SH-SY5Y (cell line): ENCODE measurements around the gene CNTNAP5.

Source experiments
- GATA2 ChIP-seq: IDR thresholded peaks from 2 replicates; pipeline ENCODE4 v1.6.1; 2011; ENCODE audit warnings: mild to moderate bottlenecking, low read depth, low read length
- GATA3 ChIP-seq: IDR thresholded peaks from 2 replicates; pipeline ENCODE4 v1.6.1; 2011; ENCODE audit warnings: low read depth, mild to moderate bottlenecking, low read length, moderate library complexity

CNTNAP5 gene

DNA sequence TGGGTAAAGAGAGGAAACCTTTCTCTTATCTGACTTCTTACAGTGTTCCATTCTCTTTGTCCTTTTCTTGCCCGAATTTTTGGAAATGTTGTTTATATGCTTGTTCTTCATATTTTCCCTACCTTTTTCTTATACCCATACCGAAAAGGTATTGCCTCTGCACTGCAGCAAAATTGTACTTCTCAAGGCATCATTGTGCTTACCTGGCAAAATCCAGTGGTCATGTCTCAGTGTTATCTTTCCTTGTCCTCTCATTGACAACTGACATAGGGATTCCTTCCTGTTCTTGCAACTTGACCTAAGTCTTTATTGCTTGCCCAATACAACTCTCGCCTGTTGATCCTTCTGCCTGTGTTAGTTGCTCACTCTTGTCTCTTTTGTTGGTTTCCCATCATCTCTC is 842.2 kb downstream of the CNTNAP5 start:
- no peak for TF ChIP-seq GATA3
- no peak for TF ChIP-seq GATA2

DNA sequence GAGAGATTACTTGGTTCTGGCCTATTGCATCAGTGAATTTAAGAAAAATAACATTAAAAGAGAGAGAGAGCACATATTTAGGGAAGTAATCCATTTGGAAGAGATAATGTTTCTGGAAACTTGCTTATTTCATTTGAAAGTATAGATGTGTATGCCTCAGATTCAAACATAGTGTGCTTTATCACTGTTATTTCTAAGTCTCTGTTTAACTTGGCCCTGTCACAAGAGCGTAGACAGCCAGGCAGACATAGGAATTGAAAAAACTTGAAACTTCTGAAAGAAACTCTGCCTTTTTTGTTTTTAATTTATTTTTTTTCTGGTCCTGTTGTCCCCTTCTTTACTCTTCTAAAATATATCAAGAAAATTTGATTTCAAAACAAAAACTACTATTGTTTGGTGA is 849.1 kb downstream of the CNTNAP5 start:
- no peak for TF ChIP-seq GATA3
- no peak for TF ChIP-seq GATA2

DNA sequence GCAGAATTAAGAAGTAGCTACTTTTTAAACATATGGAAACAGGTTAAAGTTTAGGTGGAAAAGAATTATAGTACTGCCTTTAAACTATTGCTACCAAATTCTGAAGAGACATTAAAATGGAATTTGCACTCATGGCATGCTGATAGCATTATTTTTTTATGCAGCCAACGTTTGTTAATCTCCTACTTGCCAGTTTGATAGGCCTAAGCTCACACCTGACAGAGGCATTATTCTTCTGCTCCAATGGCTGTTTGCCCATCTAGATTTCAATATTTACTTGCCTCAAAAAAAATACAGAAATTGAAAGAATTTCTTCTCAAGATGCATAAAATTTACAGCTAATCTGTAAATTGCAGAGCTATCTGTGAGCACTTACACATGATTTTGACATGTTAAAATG is 849.6 kb downstream of the CNTNAP5 start:
- TF ChIP-seq GATA2 (no peak), GATA3 (no peak)

DNA sequence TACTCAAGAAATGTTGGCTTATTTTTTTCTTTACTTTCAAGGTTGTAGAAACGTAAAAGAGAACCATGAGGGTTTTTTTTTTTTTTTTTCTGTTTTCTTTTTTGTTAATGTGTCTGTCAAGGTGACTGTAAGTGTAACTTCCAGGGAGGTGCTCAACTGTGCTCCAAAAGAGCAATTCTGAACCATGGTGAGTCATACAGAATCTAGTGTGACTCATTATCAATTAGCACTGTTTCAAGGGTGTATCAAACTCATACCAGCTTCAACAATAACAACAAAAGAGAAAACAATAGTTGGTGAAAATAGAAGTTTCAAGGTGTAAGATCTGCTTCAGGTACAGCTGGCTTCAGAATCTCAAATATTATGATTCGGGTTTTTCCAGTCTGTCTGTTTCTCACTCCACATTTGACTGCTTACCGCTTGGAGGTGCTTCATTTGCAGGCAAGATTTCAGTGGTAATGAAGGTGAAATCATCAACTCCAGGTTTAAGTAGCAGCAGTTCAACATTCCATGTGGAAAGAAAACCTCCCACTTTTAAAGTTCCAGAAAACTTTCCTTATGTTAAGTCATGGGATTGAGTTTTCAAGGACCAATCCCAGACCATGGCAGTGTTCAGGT is 850.6 kb downstream of the CNTNAP5 start:
- no peak for TF ChIP-seq GATA2
- TF ChIP-seq GATA3 = no peak

DNA sequence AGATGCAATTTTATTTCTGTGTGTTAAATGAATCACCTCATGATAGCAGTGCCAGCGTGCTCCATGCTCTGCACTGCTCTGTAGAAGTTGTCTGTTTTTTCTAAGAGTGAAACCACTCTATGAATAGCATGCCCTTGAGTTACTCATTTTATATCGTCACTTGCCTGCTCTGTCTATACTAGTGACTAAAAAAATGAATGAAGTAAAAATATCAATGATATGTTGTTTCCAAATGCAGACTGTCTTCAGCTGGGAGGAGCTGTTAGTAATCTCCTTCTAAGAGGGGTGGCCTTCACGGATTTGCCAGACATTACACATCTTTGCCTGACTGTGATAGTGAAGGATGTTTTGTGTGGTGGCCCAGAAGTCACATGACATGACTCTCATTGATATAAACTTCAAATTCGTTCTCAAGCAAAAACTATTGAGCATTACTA is 852.1 kb downstream of the CNTNAP5 start:
- no peak for TF ChIP-seq GATA3
- no peak for TF ChIP-seq GATA2

DNA sequence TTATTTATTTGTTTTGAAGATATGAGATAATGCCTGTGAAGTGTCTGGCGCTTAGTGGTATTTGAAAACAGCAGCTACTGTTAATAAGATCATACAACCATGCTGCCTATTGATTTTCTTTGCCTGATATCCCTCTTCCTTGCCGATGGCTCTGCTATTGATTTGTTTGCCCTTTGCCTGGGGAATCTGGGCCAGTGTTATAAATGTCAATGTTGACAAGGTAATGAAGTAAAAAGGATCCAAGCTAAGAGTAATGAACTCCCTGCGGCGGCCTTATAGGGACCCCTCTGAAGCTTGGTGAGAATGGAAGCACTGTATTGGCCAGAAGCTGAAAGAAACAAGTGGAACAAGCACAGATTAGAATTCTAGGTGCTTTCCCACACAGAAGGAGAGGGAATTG is 854.6 kb downstream of the CNTNAP5 start:
- TF ChIP-seq GATA2 (no peak), GATA3 (no peak)

DNA sequence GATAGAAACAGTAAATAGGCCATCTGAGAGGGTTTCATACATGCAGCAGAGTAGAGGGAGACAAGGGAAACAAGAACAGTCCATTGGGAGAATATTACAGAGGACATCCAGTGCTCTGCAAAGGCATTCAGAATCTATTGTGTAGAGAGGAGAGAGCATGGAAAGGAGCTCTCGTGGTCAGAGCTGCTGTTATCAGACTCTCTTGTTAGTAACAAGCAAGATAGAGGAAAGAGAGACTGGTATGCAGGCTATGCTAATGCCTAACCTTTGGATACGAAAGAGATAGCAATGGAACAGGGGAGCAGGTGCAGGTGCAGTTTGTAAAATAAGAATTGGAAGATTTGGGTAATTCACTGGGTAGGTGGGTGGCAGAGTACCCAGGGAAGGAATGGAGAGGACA is 855.9 kb downstream of the CNTNAP5 start:
- TF ChIP-seq GATA3 (no peak), GATA2 (no peak)

DNA sequence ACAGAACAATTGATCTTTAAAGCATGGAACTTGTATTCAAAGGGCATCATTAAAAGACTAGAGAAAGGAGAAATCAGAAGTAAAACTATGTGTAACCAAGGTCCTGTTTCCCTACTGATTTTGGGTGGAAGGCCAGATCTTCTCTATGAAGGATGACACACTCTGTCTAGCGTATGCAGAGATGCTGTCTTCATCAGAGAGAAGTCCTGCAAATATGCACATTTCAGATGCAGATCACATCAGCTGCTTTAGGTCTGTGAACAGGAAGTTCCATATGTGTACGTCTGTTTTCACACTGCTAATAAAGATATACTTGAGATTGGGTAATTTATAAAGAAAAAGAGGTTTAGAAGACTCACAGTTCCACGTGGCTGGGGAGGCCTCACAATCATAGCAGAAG is 857.3 kb downstream of the CNTNAP5 start:
- TF ChIP-seq GATA2 (no peak), GATA3 (no peak)

DNA sequence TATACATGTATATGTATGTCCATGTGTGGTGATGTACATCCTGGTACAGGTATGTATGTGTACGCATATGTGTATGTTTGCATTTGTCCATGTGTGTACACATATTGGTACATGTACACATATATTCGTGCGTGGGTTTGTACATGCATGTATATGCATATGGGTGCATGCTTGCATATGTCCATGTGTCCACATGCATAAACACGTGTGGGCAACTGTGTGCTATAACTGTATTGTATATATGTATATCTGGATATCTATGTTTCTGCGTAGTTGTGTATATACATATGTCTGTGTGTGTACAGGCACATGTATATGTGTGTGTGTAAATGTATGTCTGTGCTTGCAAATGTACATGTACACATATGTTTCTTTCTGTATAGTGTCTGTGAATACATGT is 858.5 kb downstream of the CNTNAP5 start:
- TF ChIP-seq GATA3 (no peak), GATA2 (no peak)

DNA sequence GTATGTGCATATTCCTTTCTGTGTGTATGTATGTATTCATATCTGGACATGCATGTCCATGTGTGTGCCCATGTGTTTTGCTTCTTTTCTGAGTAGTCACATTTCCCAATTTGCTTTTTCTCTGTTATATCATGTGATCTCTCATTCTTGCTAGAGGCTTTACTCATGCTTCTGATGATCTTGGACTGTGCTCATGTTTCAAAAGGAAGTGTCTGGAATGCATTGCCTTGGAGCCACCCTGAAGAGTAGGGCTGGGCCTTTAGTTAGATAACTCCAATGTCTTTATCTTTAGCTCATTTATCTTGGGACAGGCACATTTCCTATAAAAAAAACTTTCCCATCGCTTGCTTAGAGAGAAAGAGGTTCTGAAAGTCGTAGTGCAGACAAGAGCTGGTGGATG is 859.2 kb downstream of the CNTNAP5 start:
- TF ChIP-seq GATA2 (no peak), GATA3 (no peak)

DNA sequence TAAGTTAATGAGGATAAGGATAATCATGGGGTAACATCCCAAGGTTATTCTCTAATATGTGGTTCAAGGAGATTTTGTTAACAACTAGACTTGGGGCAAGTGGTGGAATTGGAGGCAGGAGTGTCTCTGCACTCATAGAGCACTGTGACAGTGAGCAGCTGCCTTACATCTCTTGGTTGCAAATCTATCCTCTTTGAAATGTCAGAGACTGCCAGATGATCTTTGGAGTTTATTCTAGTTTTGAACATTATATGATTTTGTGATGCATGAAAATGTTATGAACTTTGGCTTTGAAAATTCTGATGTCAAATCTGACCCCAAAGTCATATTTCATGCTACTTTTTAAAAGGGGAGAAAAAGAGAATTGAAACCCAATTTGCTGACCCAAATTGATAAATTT is 861.1 kb downstream of the CNTNAP5 start:
- no peak for TF ChIP-seq GATA2
- no peak for TF ChIP-seq GATA3

DNA sequence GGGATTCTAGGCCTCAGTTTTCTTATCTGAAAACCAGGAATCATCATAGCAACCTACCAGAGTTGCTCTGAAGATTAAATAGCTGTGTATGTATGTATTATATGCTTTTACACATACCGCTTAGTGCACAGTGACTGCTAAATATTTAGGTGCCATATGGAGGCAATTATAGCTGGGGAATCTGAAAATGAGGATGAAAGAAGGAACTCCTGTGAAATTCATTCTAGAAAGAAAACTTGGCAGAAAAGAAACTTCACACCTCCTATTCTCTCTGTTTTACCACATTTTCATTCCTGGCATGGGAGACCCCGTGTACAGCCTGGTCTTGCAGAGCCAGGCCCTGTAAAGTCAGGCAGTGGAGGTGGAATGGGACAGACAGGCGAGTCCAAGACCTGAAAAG is 862.4 kb downstream of the CNTNAP5 start:
- no peak for TF ChIP-seq GATA3
- TF ChIP-seq GATA2 = no peak

DNA sequence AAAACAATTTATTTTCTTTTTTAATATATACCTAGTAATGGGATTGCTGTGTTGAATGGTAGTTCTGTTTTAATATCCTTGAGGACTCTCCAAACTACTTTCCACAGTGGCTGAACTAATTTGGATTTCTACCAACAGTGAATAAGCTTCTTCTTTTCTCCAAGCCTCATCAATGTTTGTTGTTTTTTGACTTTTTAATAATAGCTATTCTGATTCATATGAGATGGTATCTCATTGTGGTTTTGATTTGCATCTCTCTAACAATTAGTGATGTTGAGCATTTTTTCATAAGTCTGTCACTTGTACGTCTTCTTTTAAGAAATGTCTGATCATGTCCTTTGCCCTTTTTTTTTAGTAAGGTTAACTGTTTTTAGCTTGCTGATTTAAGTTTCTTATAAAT is 863.3 kb downstream of the CNTNAP5 start:
- no peak for TF ChIP-seq GATA2
- no peak for TF ChIP-seq GATA3

DNA sequence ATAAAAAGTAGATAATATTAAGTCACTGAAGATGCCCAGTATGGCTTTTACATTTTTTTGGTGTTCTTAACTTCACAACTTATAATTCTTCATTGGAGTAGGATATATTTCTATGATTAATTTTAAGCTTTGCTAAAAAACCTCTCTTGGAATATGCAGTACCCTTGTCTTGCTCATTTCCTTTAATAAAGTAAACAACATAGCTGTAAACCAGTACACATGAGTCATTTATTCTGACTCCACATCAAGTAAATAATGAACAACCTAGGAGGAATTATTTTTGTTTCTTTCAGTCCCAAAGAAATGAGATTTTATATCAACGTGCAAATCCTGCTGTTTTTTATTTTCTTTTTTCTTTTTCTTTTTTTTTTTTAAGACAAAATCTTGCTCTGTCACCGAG is 869.1 kb downstream of the CNTNAP5 start:
- TF ChIP-seq GATA2 = no peak
- TF ChIP-seq GATA3 = no peak

DNA sequence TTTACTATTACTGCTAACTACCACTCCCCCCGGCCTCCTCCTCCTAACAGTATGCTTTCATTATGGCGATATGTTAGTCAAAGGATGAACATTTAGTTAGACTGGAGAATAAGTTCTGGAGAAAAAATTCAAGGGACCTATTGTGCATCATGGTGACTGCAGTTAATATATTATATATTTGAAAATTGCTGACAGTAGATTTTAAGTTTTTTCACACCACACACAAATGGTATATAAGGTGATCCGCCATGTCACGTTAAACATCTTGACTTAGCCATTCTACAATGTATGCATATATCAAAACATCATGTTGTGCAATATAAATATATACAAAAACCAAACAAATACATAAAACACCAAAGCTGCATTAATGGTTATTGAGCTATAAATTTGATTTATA is 873.7 kb downstream of the CNTNAP5 start:
- TF ChIP-seq GATA3 (no peak), GATA2 (no peak)

DNA sequence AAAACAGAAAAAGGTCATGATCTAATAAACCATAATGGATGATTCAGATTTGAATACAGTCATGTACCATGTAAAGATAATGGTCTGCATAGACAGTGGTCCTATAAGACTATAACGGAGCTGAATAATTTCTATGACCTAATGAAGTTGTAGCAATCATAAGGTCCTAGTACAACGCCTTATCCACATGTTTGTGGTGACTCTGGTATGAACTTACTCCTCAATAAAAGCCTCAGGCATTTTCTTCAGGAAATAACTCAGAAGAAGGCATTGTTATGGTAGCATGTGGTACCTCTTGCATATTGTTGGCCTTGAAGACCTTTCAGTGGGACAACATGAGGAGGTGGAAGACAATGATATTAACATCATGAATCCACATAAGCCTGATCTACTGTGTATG is 883.3 kb downstream of the CNTNAP5 start:
- no peak for TF ChIP-seq GATA2
- TF ChIP-seq GATA3 = no peak
